ENCODE results near the gene CUL3.

- TF ChIP-seq, protein P1, sequence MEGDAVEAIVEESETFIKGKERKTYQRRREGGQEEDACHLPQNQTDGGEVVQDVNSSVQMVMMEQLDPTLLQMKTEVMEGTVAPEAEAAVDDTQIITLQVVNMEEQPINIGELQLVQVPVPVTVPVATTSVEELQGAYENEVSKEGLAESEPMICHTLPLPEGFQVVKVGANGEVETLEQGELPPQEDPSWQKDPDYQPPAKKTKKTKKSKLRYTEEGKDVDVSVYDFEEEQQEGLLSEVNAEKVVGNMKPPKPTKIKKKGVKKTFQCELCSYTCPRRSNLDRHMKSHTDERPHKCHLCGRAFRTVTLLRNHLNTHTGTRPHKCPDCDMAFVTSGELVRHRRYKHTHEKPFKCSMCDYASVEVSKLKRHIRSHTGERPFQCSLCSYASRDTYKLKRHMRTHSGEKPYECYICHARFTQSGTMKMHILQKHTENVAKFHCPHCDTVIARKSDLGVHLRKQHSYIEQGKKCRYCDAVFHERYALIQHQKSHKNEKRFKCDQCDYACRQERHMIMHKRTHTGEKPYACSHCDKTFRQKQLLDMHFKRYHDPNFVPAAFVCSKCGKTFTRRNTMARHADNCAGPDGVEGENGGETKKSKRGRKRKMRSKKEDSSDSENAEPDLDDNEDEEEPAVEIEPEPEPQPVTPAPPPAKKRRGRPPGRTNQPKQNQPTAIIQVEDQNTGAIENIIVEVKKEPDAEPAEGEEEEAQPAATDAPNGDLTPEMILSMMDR (IDR thresholded peaks at IDR 0.05; ENCODE audit: insufficient read depth, low read length) = no peak
- TF ChIP-seq POLR2AphosphoS5 (IDR thresholded peaks at IDR 0.05; ENCODE audit: low read depth) = no peak
Observed at GRCh38 chr2:224507789-224508188, 77.4 kb downstream of the CUL3 start.
